ENCODE data around the gene FGF14.

Gene FGF14

GRCh38 chr13:102316732-102317131 is 85.1 kb downstream of the FGF14 start:
- DNase-seq (ENCODE audit: extremely low spot score, insufficient read length, low read depth) (no peak), FAIRE-seq (no peak)

DNA sequence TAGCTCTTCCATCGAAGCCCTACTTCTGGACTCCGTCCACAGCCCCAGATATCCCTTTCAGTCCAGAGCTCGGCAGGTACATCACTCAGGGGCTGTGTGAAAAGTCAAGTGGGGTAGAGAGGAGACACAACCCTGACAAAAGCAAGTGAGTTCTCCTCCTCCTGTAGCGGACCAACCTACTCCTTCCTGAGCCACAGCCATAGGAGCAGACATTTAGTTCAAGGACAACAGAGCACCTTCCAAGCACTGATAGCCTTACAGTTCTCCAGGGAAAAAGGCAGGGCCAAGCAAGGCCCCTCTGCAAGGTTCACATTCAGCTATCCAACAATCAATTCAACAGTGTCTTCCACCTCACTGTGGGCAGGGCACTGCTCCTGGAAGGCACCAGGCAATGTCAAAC is 89.0 kb downstream of the FGF14 start:
- no peak for FAIRE-seq
- no peak for DNase-seq (ENCODE audit: extremely low spot score, insufficient read length, low read depth)

GRCh38 chr13:102311901-102312300 is 89.9 kb downstream of the FGF14 start:
- FAIRE-seq (peak; percentile 24), DNase-seq (ENCODE audit: extremely low spot score, insufficient read length, low read depth) (no peak)

DNA sequence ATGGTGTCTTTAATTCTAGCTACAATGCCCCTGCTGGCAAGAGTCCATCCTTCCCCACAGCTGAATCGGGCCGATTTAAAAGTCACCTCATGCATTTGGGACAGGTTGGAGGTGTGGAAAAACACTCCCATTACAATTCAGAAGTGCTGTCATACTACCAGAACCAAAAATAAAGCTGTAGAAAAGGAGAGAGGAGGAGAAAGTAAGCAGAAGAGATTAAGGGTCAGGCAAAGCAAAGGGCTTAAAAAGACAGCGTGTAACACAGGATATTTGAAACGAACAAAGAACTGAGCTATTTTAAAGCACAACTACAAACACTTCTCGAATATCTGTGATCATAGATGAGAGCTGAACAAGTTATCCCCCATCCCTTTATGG is 90.4 kb downstream of the FGF14 start:
- DNase-seq (ENCODE audit: extremely low spot score, insufficient read length, low read depth), result no peak
- no peak for FAIRE-seq

DNA sequence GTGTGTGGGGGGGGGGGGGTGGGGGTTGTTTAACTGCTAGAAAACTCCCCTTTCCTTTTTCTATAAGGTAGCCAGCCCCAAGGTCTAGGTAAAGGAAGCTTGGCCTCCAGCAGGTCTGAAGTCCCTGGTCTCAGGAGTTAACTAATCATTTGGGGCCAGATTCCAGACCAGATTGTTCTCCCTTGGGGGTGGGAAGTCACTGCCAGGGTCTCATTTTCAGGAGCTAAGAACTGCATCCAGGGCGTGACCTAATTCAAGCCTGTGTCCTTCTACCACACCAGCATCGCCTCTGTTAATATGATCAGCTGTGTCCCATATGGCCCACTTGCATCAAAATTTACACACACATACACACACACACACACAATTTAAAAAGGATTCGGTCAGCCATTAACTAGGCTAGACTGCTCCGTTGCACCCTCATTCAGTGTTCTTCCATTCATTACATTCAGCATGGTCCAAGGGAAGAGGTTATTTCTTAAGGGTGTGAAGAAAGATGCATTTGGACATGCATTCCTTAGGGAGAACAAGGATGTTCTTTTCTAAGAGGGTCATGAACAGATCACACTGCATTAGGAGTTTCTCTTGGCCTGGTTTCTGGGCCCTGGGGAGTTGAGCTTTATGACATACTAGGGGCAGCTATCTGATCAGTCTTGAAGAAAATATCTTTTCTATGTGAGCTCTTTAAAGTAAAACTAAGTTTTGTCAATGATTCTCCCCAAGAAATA is 91.0 kb downstream of the FGF14 start:
- FAIRE-seq (no peak), DNase-seq (ENCODE audit: extremely low spot score, insufficient read length, low read depth) (no peak)

DNA sequence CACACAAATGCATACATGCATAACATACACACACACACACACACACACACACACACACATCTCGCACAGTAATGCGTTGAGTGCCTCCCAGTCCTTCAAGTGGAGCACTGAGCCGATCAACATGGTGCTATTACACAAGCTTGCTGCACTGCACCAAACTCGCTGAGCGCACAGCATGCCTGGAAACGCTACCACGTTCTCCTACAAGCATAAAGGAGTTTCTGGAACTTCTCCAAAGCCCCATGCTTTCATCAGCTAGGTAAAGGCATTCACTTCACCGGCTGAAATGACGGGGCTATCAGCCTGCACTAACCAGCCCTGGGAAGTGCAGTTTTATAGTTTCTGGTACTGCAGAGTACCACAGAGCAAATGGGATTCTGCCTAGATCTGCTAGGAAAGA is 92.7 kb downstream of the FGF14 start:
- FAIRE-seq, result no peak
- no peak for DNase-seq (ENCODE audit: extremely low spot score, insufficient read length, low read depth)

DNA sequence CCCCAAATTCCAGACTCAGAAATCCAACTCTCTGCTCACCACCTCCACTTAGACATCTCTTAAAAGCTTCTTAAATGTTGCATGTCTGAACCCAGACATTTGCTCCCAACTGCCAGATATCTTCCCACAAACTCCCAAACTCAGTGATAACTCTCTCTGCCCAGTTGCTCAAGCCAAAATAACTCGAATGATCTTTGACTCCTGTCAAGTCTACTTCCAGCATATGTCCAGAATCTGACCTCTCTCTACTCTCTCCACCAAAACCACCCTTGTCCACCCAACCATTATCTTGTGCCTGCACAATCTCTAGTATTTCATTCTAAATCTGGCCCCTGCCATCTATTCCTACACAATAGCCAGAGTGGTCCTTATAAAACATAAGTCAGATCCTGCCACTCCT is 99.3 kb downstream of the FGF14 start:
- no peak for FAIRE-seq
- DNase-seq (ENCODE audit: extremely low spot score, insufficient read length, low read depth), result no peak

GRCh38 chr13:102300379-102300778 is 101.5 kb downstream of the FGF14 start:
- no peak for DNase-seq (ENCODE audit: extremely low spot score, insufficient read length, low read depth)
- no peak for FAIRE-seq

- no peak for FAIRE-seq
These were observed 102.5 kb downstream of the FGF14 start for GRCh38 chr13:102299366-102299765.

GRCh38 chr13:102298051-102298450 is 103.8 kb downstream of the FGF14 start:
- no peak for DNase-seq (ENCODE audit: extremely low spot score, insufficient read length, low read depth)
- FAIRE-seq, result no peak

More at GRCh38 chr13:102299366-102299765, 102.5 kb downstream of the FGF14 start:
- DNase-seq (ENCODE audit: extremely low spot score, insufficient read length, low read depth), result no peak

GRCh38 chr13:102295316-102296048 is 106.4 kb downstream of the FGF14 start:
- FAIRE-seq (no peak), DNase-seq (ENCODE audit: extremely low spot score, insufficient read length, low read depth) (no peak)

- no peak for FAIRE-seq
- no peak for DNase-seq (ENCODE audit: extremely low spot score, insufficient read length, low read depth)
These were observed 107.3 kb downstream of the FGF14 start for GRCh38 chr13:102294407-102295018.

DNA sequence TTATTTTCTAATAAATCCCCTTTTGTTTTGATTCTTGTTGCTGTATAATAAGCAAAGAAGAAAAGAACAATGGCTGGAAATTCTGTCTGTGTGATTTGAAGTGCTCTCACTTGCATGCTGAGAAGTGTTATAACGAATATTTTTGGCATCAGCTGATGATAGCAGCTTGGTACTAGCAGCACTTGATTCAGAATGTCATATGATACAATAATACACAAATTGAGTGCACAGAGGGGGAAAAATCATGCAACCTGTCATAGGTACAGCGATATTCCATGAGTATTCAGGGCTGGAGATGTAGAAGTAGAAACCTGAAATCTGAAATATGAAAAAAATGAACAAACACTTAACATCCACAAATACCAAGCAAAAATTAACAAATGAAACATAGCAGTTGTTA is 108.1 kb downstream of the FGF14 start:
- DNase-seq (ENCODE audit: extremely low spot score, insufficient read length, low read depth), result no peak
- no peak for FAIRE-seq

- DNase-seq (ENCODE audit: extremely low spot score, insufficient read length, low read depth) (no peak), FAIRE-seq (no peak)
These were observed 110.1 kb downstream of the FGF14 start for GRCh38 chr13:102291587-102292218.

- DNase-seq (ENCODE audit: extremely low spot score, insufficient read length, low read depth), result no peak
- FAIRE-seq, result no peak
These were observed 112.2 kb downstream of the FGF14 start for GRCh38 chr13:102289606-102290005.

- DNase-seq (ENCODE audit: extremely low spot score, insufficient read length, low read depth), result no peak
- no peak for FAIRE-seq
These were observed 115.5 kb downstream of the FGF14 start for GRCh38 chr13:102286326-102286725.

DNA sequence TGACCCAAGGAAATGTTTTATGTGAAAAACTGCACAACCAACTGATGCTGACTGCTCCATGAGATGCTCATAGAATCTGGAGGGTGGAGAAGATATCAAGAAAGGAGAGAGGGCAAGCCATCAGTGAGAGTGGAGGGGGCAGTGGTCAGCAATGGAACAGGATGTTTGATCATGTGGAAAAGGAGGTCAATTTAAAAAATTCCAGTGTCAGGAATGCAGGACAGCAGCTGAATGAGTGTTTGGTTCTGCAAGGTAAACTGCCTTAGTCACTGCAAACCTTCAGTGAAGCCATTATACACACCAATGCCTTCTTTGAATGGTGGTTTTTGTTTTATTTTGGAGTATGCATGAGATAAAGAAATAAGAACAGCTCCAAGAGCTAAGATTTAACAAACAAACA is 121.5 kb downstream of the FGF14 start:
- no peak for DNase-seq (ENCODE audit: extremely low spot score, insufficient read length, low read depth)
- no peak for FAIRE-seq

DNA sequence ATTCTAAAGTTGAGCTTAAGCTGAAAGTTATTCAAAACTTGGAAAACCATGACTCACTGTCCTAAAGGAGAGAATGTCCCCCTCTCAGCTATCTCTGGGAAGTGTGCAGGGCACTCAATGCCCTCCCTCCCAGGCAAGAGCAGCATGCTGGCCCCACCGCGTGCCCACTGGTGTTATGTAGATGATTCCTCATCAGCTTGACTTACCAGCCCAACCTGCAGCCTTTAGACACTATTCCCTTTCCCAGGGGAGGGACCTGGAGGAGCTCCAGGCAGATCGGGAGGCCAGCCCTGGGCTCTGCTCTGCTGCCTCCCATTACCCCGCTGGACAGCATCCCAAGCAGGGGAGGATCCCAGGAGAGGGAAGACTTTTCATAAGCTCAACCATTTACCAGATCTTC is 124.6 kb downstream of the FGF14 start:
- no peak for FAIRE-seq
- DNase-seq (ENCODE audit: extremely low spot score, insufficient read length, low read depth), result no peak

DNA sequence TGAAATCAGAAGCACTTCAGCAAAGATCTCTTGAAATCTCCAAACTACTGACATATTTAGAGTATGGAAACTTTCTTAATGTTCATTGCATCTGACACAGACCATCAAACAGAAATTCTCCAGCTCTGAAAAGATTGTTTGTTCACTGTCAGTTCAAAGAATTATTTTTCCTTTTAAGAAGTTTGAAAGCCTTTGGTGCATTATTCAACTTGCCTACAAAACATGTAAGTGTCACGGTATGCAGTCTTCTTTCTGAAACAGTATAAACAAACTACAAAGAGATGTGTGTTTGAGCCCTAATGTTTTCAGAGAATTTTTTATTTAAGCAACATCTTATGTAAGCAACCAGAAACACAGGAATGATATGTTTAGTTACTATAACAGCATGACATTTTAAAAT is 125.4 kb downstream of the FGF14 start:
- FAIRE-seq, result no peak
- DNase-seq (ENCODE audit: extremely low spot score, insufficient read length, low read depth), result no peak

GRCh38 chr13:102275969-102276368 is 125.9 kb downstream of the FGF14 start:
- no peak for DNase-seq (ENCODE audit: extremely low spot score, insufficient read length, low read depth)
- FAIRE-seq, result no peak

DNA sequence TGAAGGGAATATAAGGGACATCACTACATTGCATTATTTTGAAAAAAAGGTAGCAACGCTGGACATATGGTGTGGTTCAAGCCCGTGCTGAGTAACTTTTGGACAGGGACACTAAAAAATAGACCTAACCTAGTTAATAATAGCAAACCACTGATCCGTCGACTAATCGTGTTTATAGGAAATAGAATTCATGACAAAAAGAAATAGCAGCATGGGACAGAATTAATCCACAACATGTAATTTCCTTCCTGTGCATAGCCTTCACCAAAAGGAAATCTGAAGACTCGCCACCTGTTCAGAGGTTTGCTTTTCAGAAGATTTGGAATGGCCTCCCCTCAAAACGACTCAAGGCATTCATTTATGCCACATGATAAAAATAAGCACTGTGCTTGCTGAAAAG is 128.7 kb downstream of the FGF14 start:
- DNase-seq (ENCODE audit: extremely low spot score, insufficient read length, low read depth) (no peak), FAIRE-seq (no peak)
